ENCODE measurements around the gene POLDIP2.
A peak's percentile ranks its signal among the peaks of the same experiment; 100 is the strongest.

POLDIP2 gene

GRCh38 chr17:28390141-28390540 lies 32.8 kb upstream of the POLDIP2 start:
- DNase-seq, result no peak

GRCh38 chr17:28388106-28388505 lies 30.8 kb upstream of the POLDIP2 start:
- DNase-seq, result no peak

GRCh38 chr17:28386391-28386790 lies 29.1 kb upstream of the POLDIP2 start:
- DNase-seq, result no peak

GRCh38 chr17:28385406-28385805 lies 28.1 kb upstream of the POLDIP2 start:
- DNase-seq, result no peak

- no peak for DNase-seq
Observed at GRCh38 chr17:28385037-28385400, 27.7 kb upstream of the POLDIP2 start.

- peak; percentile 63 for DNase-seq
Observed at GRCh38 chr17:28384281-28385036, 27.1 kb upstream of the POLDIP2 start.

GRCh38 chr17:28381141-28381825 lies 24.0 kb upstream of the POLDIP2 start:
- DNase-seq, result no peak

GRCh38 chr17:28379814-28380801 lies 22.8 kb upstream of the POLDIP2 start:
- no peak for DNase-seq

GRCh38 chr17:28372945-28373274 lies 15.6 kb upstream of the POLDIP2 start:
- no peak for DNase-seq

- DNase-seq, result no peak
Observed at GRCh38 chr17:28372203-28372944, 15.0 kb upstream of the POLDIP2 start.

GRCh38 chr17:28371245-28372202 lies 14.2 kb upstream of the POLDIP2 start, which contains the start of gene SARM1:
SARM1 (plus strand) TSS chr17:28371694; CDS start chr17:28372033, 339 bp downstream.
- DNase-seq, result peak; percentile 91

- no peak for DNase-seq
Observed at GRCh38 chr17:28370744-28371103, 13.4 kb upstream of the POLDIP2 start.

GRCh38 chr17:28370035-28370743 lies 12.9 kb upstream of the POLDIP2 start, which contains the start of gene VTN:
VTN (minus strand) TSS chr17:28370307; CDS start chr17:28370203, 104 bp downstream.
- DNase-seq, result no peak

GRCh38 chr17:28369684-28370034 lies 12.3 kb upstream of the POLDIP2 start:
- no peak for DNase-seq

GRCh38 chr17:28368915-28369683 lies 11.8 kb upstream of the POLDIP2 start:
- DNase-seq, result no peak

GRCh38 chr17:28368306-28368831 lies 11.0 kb upstream of the POLDIP2 start:
- DNase-seq, result no peak

GRCh38 chr17:28367641-28368305 lies 10.4 kb upstream of the POLDIP2 start:
- no peak for DNase-seq

GRCh38 chr17:28366605-28367004 lies 9.3 kb upstream of the POLDIP2 start:
- no peak for DNase-seq

GRCh38 chr17:28365487-28365886 lies 8.2 kb upstream of the POLDIP2 start:
- no peak for DNase-seq
